WERI-Rb-1 (cell line): Measurements from ENCODE around the gene GRAMD2B.

ENCODE experiments used
- DNase-seq: peaks from one replicate; pipeline ENCODE4 v3.0.0-alpha.2; 2020
- H3K27ac ChIP-seq: fragments of 250-450 bp; sonication (Bioruptor Pico); 2 replicates; pipeline ENCODE4 v1.5.1; 2020; ENCODE audit warnings: mild to moderate bottlenecking, moderate library complexity
- H3K27me3 ChIP-seq: fragments of 250-450 bp; sonication (Bioruptor Pico); 2 replicates; pipeline ENCODE4 v1.5.1; 2021; ENCODE audit warnings: mild to moderate bottlenecking, low read depth, moderate library complexity; ENCODE audit not compliant: insufficient read depth, severe bottlenecking
- H3K36me3 ChIP-seq: fragments of 250-450 bp; sonication (Bioruptor Pico); 2 replicates; pipeline ENCODE4 v1.5.1; 2020; ENCODE audit warnings: mild to moderate bottlenecking, moderate library complexity
- H3K4me3 ChIP-seq: 2 replicates; pipeline ENCODE4 v1.5.1; 2011; ENCODE audit warnings: low read depth, mild to moderate bottlenecking, control low read depth, low read length
- H3K9me3 ChIP-seq: fragments of 250-450 bp; sonication (Bioruptor Pico); 2 replicates; pipeline ENCODE4 v1.5.1; 2021; ENCODE audit warnings: mild to moderate bottlenecking, moderate library complexity; ENCODE audit not compliant: severe bottlenecking
- CTCF ChIP-seq: IDR thresholded peaks from 2 replicates; pipeline ENCODE4 v1.5.1; 2011; ENCODE audit warnings: low read depth, mild to moderate bottlenecking, control low read depth, inconsistent platforms, low read length

GRAMD2B gene

GRCh38 chr5:126512451-126512850 is 89.2 kb downstream of the GRAMD2B start:
- Histone ChIP-seq H3K4me3 (no peak overlapping the region), H3K36me3 (no peaks in the 10 kb centered on the region), H3K27ac (no peak overlapping the region), H3K27me3 (no peaks in the 10 kb centered on the region), H3K9me3 (no peaks in the 10 kb centered on the region)
- no peak for TF ChIP-seq CTCF
- no peak for DNase-seq

- Histone ChIP-seq H3K27ac (no peak overlapping the region), H3K4me3 (no peak overlapping the region), H3K9me3 (no peaks in the 10 kb centered on the region), H3K27me3 (no peaks in the 10 kb centered on the region), H3K36me3 (no peaks in the 10 kb centered on the region)
- TF ChIP-seq CTCF, result no peak
- DNase-seq, result no peak
Measured at GRCh38 chr5:126513302-126513701, 90.1 kb downstream of the GRAMD2B start.

DNA sequence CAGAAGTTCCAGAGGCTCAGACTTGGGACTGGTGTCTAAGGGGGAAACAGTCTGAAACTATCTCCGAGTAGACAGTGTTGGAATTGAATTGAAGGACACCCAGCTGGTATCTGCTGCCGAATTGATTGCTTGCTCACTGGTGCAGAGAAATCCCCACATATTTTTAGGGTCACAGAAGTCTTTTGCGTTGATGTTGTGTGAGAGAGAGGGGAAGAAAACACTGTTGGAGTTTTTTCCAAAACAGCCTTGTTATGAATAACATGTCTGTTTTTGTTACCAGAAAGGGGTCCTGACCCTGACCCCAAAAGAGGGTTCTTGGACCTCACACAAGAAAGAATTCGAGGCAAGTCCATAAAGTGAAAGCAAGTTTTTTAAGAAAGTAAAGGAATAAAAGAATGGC is 90.5 kb downstream of the GRAMD2B start:
- DNase-seq, result no peak
- H3K36me3 ChIP-seq, result no peaks in the 10 kb centered on the region
- no peaks in the 10 kb centered on the region for H3K9me3 ChIP-seq
- no peak overlapping the region for H3K4me3 ChIP-seq
- no peaks in the 10 kb centered on the region for H3K27me3 ChIP-seq
- TF ChIP-seq CTCF, result no peak
- H3K27ac ChIP-seq, result no peak overlapping the region

DNA sequence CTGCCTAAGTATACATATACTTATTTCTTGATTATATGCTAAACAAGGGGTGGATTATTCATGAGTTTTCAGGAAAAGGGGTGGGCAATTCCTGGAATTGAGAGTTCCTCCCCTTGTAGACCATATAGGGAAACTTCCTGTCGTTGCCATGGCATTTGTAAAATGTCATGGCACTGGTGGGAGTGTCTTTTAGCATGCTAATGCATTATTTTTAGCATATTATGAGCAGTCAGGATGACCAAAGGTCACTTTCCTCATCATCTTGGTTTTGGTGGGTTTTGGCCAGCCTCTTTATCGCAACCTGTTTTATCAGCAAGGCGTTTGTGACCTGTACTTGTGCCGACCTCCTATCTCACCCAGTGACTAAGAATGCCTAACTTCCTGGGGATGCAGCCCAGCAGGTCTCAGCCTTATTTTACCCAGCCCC is 90.9 kb downstream of the GRAMD2B start:
- Histone ChIP-seq H3K9me3 (no peaks in the 10 kb centered on the region), H3K27ac (no peak overlapping the region), H3K4me3 (no peak overlapping the region), H3K27me3 (no peaks in the 10 kb centered on the region), H3K36me3 (no peaks in the 10 kb centered on the region)
- DNase-seq, result no peak
- TF ChIP-seq CTCF, result no peak

GRCh38 chr5:126514558-126515141 is 91.4 kb downstream of the GRAMD2B start:
- Histone ChIP-seq H3K36me3 (no peaks in the 10 kb centered on the region), H3K9me3 (no peaks in the 10 kb centered on the region), H3K4me3 (no peak overlapping the region), H3K27ac (no peak overlapping the region), H3K27me3 (no peaks in the 10 kb centered on the region)
- no peak for TF ChIP-seq CTCF
- no peak for DNase-seq

- Histone ChIP-seq H3K27me3 (no peaks in the 10 kb centered on the region), H3K9me3 (no peaks in the 10 kb centered on the region), H3K27ac (no peak overlapping the region), H3K36me3 (no peaks in the 10 kb centered on the region), H3K4me3 (no peak overlapping the region)
- TF ChIP-seq CTCF, result no peak
- DNase-seq, result no peak
Measured at GRCh38 chr5:126515337-126515736, 92.1 kb downstream of the GRAMD2B start.
